GM12891 (cell line): ENCODE data around the gene ZSCAN5C.

ENCODE experiments used
- PAX5 ChIP-seq: IDR thresholded peaks from 2 replicates; pipeline ENCODE4 v1.6.1; 2011; ENCODE audit warnings: low read length, moderate library complexity, mild to moderate bottlenecking; ENCODE audit not compliant: insufficient read depth, severe bottlenecking
- POLR2A ChIP-seq: IDR thresholded peaks from 2 replicates; pipeline ENCODE4 v1.6.1; 2011; ENCODE audit warnings: low read depth, low read length, control low read depth
- POLR2AphosphoS5 ChIP-seq: IDR thresholded peaks from 2 replicates; pipeline ENCODE4 v1.6.1; 2011; ENCODE audit warnings: low read depth, low read length, control low read depth
- TAF1 ChIP-seq: IDR thresholded peaks from 2 replicates; pipeline ENCODE4 v1.6.1; 2011; ENCODE audit warnings: low read depth, low read length, control low read depth

DNA sequence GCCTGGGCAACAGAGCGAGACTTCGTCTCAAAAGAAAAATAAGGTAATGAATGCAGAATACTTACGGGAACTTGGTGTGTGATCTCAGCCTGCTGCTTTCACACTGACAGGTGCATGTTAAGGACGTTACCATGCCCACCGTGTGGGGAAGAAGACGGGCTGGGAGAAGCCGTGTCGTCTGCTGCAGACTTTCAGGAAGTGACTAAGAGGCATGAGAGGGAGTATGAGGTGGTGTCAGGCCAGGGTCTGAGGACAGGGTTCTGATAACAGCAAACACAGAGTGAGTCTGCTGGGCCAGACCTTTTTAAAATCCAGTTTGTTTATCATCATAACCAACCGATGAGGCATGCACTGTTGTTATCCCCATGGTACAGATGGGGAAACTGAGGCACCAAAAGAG lies 39.8 kb upstream of the ZSCAN5C start:
- no peak for TF ChIP-seq POLR2AphosphoS5
- TF ChIP-seq TAF1: no peak
- TF ChIP-seq POLR2A: no peak; the same call in 1 of the 2 replicates
- no peak for TF ChIP-seq PAX5
